ENCODE results near the gene TPSG1.

Gene TPSG1

GRCh38 chr16:1206786-1207185, 18.3 kb downstream of the TPSG1 start:
- H3K9me3 Mint-ChIP-seq, result no peaks in the 10 kb centered on the region
- peaks cover 3% of the 10 kb centered on the region for H3K27me3 Mint-ChIP-seq (ENCODE audit: low read depth, poor library complexity)
- H3K4me1 Mint-ChIP-seq, result no peaks in the 10 kb centered on the region
- no peak overlapping the region for H3K27ac Mint-ChIP-seq
- no peak overlapping the region for H3K4me3 Mint-ChIP-seq
- H3K36me3 Mint-ChIP-seq (ENCODE audit: low read depth), result peaks cover 7% of the 10 kb centered on the region
- no peak for DNase-seq
- no peak for TF ChIP-seq CTCF (IDR thresholded peaks at IDR 0.05)

- no peaks in the 10 kb centered on the region for H3K4me1 Mint-ChIP-seq
- no peaks in the 10 kb centered on the region for H3K9me3 Mint-ChIP-seq
- H3K27ac Mint-ChIP-seq, result no peak overlapping the region
- no peak for TF ChIP-seq CTCF (IDR thresholded peaks at IDR 0.05)
- no peak for DNase-seq
- peaks cover 3% of the 10 kb centered on the region for H3K27me3 Mint-ChIP-seq (ENCODE audit: low read depth, poor library complexity)
- no peak overlapping the region for H3K4me3 Mint-ChIP-seq
- H3K36me3 Mint-ChIP-seq (ENCODE audit: low read depth), result peaks cover 10% of the 10 kb centered on the region
Measured at GRCh38 chr16:1206326-1206725, 18.7 kb downstream of the TPSG1 start.

- TF ChIP-seq CTCF (IDR thresholded peaks at IDR 0.05), result no peak
- no peak for DNase-seq
- peaks cover 3% of the 10 kb centered on the region for H3K4me1 Mint-ChIP-seq
- H3K4me3 Mint-ChIP-seq, result no peak overlapping the region
- H3K9me3 Mint-ChIP-seq, result no peaks in the 10 kb centered on the region
- peaks cover 18% of the 10 kb centered on the region for H3K36me3 Mint-ChIP-seq (ENCODE audit: low read depth)
- H3K27ac Mint-ChIP-seq, result no peak overlapping the region
- peaks cover 3% of the 10 kb centered on the region for H3K27me3 Mint-ChIP-seq (ENCODE audit: low read depth, poor library complexity)
Measured at GRCh38 chr16:1204933-1205332, 20.1 kb downstream of the TPSG1 start.

- no peak for DNase-seq
- peaks cover 14% of the 10 kb centered on the region for H3K4me1 Mint-ChIP-seq
- H3K9me3 Mint-ChIP-seq, result no peaks in the 10 kb centered on the region
- TF ChIP-seq CTCF (IDR thresholded peaks at IDR 0.05), result no peak
- peaks cover 3% of the 10 kb centered on the region for H3K27me3 Mint-ChIP-seq (ENCODE audit: low read depth, poor library complexity)
- peaks cover 21% of the 10 kb centered on the region for H3K36me3 Mint-ChIP-seq (ENCODE audit: low read depth)
- no peak overlapping the region for H3K4me3 Mint-ChIP-seq
- no peak overlapping the region for H3K27ac Mint-ChIP-seq
Measured at GRCh38 chr16:1202274-1202673, 22.8 kb downstream of the TPSG1 start.

GRCh38 chr16:1201444-1201843, 23.6 kb downstream of the TPSG1 start:
- Mint-ChIP-seq H3K27ac (no peak overlapping the region), H3K36me3 (ENCODE audit: low read depth) (peaks cover 21% of the 10 kb centered on the region), H3K27me3 (ENCODE audit: low read depth, poor library complexity) (peaks cover 3% of the 10 kb centered on the region), H3K9me3 (no peaks in the 10 kb centered on the region), H3K4me1 (peaks cover 23% of the 10 kb centered on the region), H3K4me3 (no peak overlapping the region)
- DNase-seq, result no peak
- TF ChIP-seq CTCF (IDR thresholded peaks at IDR 0.05), result no peak

GRCh38 chr16:1200014-1200627, 24.9 kb downstream of the TPSG1 start:
- TF ChIP-seq CTCF (IDR thresholded peaks at IDR 0.05), result no peak
- H3K36me3 Mint-ChIP-seq (ENCODE audit: low read depth), result peaks cover 21% of the 10 kb centered on the region
- peak overlapping the region; percentile 57 for H3K27ac Mint-ChIP-seq
- no peaks in the 10 kb centered on the region for H3K27me3 Mint-ChIP-seq (ENCODE audit: low read depth, poor library complexity)
- no peak overlapping the region for H3K4me3 Mint-ChIP-seq
- no peak for DNase-seq
- peaks cover 25% of the 10 kb centered on the region for H3K4me1 Mint-ChIP-seq
- no peaks in the 10 kb centered on the region for H3K9me3 Mint-ChIP-seq
